Measurements from ENCODE around the gene PCSK6.

DNA sequence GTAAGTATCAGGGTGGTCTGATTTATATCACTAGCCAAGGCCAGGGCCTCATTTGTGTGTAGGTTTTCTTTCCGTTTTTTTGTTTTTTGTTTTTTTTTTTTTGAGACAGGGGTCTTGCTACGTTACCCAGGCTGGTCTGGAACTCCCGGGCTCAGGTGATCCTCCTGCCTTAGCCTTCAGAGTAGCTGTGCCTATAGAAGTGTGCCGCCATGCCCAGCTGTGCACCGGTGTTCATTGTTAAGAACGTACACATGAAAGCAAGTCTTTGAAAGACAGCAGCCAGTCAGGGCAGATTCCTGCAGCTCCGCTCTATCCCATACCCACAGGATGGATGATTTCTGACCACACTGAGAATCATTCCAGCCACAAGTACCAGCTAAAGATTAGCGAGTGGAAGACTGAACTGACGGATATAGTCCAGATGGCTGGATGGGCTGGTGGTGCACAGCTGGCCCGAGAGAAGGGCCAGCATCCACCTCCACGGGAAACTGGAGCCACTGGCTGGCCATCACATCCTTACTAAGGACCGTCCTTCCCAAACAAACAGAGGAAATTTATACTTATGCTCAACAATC is 95.4 kb downstream of the PCSK6 start:
- TF ChIP-seq CTCF (IDR thresholded peaks at IDR 0.05; ENCODE audit: low read length), result no peak
- no peak for TF ChIP-seq EZH2 (optimal IDR thresholded peaks at IDR 0.05; ENCODE audit: low read depth, low read length)

Data from MM.1S (cell line).